HepG2 (cell line): ENCODE measurements around the gene SAAL1. TPM values are rescaled to one million over a fixed set of nuclear protein-coding genes. Genes with fewer than 3 reads are reported as not detected.

Source experiments
- CCDC6 ChIP-seq: sonication (generic); formaldehyde crosslinking; IDR thresholded peaks from 2 replicates; pipeline ENCODE4 v1.8.1; 2022; ENCODE audit warnings: mild to moderate bottlenecking, missing genetic modification reagents, moderate library complexity
- EHMT2 ChIP-seq: fragments of 200-600 bp; sonication (generic); IDR thresholded peaks from 2 replicates; pipeline ENCODE4 v1.7.0; 2017; ENCODE audit warnings: antibody characterized with exemption, low read depth, low read length, borderline replicate concordance
- HOXA3 ChIP-seq: sonication (generic); formaldehyde crosslinking; IDR thresholded peaks from 2 replicates; pipeline ENCODE4 v1.5.0; 2020; ENCODE audit warnings: missing genetic modification reagents
- KDM2A ChIP-seq: sonication (generic); formaldehyde crosslinking; IDR thresholded peaks from 2 replicates; pipeline ENCODE4 v1.4.0; 2020; ENCODE audit warnings: low read depth, missing genetic modification reagents, borderline replicate concordance
- NAIF1 ChIP-seq: sonication (generic); formaldehyde crosslinking; IDR thresholded peaks from 2 replicates; pipeline ENCODE4 v1.5.0; 2020; ENCODE audit warnings: mild to moderate bottlenecking, missing genetic modification reagents, borderline replicate concordance
- NCOA1 ChIP-seq: sonication (generic); formaldehyde crosslinking; IDR thresholded peaks from 2 replicates; pipeline ENCODE4 v1.9.0; 2021; ENCODE audit warnings: missing genetic modification reagents
- ONECUT2 ChIP-seq: sonication (generic); formaldehyde crosslinking; IDR thresholded peaks from 2 replicates; pipeline ENCODE4 v1.4.0; 2020; ENCODE audit warnings: missing genetic modification reagents
- PRPF4 ChIP-seq: fragments of 200-400 bp; formaldehyde crosslinking; IDR thresholded peaks from 2 replicates; pipeline ENCODE4 v1.6.1; 2016; ENCODE audit warnings: low read length, low read depth; ENCODE audit not compliant: poor library complexity, severe bottlenecking
- RBFOX2 ChIP-seq: fragments of 200-400 bp; formaldehyde crosslinking; IDR thresholded peaks from 2 replicates; pipeline ENCODE4 v1.6.1; 2017; ENCODE audit warnings: low read depth, mild to moderate bottlenecking, low read length
- RBM39 ChIP-seq: fragments of 200-400 bp; formaldehyde crosslinking; IDR thresholded peaks from one replicate; pipeline ENCODE4 v1.6.1; 2018; ENCODE audit warnings: antibody characterized with exemption, mild to moderate bottlenecking, low read depth, low read length; ENCODE audit not compliant: poor library complexity, severe bottlenecking
- RFXANK ChIP-seq: IDR thresholded peaks from 2 replicates; pipeline ENCODE4 v1.6.1; 2016
- TRIM24 ChIP-seq: sonication (generic); formaldehyde crosslinking; IDR thresholded peaks from 2 replicates; pipeline ENCODE4 v1.8.0; 2022; ENCODE audit warnings: mild to moderate bottlenecking, missing genetic modification reagents
- ZKSCAN5 ChIP-seq: sonication (generic); formaldehyde crosslinking; IDR thresholded peaks from 2 replicates; pipeline ENCODE4 v1.5.1; 2020; ENCODE audit warnings: mild to moderate bottlenecking, missing genetic modification reagents
- ZNF598 ChIP-seq: sonication (generic); formaldehyde crosslinking; IDR thresholded peaks from 2 replicates; pipeline ENCODE4 v1.5.1; 2020; ENCODE audit warnings: mild to moderate bottlenecking, missing genetic modification reagents, borderline replicate concordance
- ZNF614 ChIP-seq: IDR thresholded peaks from 2 replicates; pipeline ENCODE4 v1.6.1; 2018; ENCODE audit warnings: missing biosample characterization, missing genetic modification reagents, inconsistent platforms, borderline replicate concordance
- polyA plus RNA-seq, 8 experiments: library from polyadenylated mRNA; depleted of rRNA in 3 of 8; stranded (reverse) in 7 of 8; unstranded in 1 of 8; fragments of >200 nt; fragmentation: Illumina TruSeq in 4 of 8; extraction: Trizol in 4 of 8; gene quantifications; 2 replicates each; pipeline versions ENCODE4 v1.2.1 to v1.2.3, GENCODE V29; 2011 to 2016; ENCODE audit warnings: low read depth in 4 of 8, missing spikeins in 1 of 8, mixed read lengths in 1 of 8; ENCODE audit not compliant: insufficient read depth in 1 of 8
- total RNA-seq, 5 experiments: library from RNA; depleted of rRNA; stranded (reverse); fragments of >200 nt; fragmentation: Illumina TruSeq; extraction: Trizol; gene quantifications; 2 replicates each; pipeline ENCODE4 v1.2.3, GENCODE V29; 2016; ENCODE audit warnings: low read depth in 1 of 5
- TF ChIP-seq, protein P1 (sequence below): IDR thresholded peaks from 2 replicates; pipeline ENCODE4 v1.6.1; 2016; ENCODE audit warnings: low read depth, control low read depth
- TF ChIP-seq, protein P2 (sequence below): sonication (generic); formaldehyde crosslinking; IDR thresholded peaks from 2 replicates; pipeline ENCODE4 v1.8.1; 2023; ENCODE audit warnings: missing genetic modification reagents, inconsistent platforms, borderline replicate concordance
- TF ChIP-seq, protein P3 (sequence below): sonication (generic); formaldehyde crosslinking; IDR thresholded peaks from 2 replicates; pipeline ENCODE4 v1.4.0; 2020; ENCODE audit warnings: missing genetic modification reagents
- TF ChIP-seq, protein P4 (sequence below): IDR thresholded peaks from 2 replicates; pipeline ENCODE4 v1.6.1; 2016; ENCODE audit warnings: missing compliant biosample characterization, missing genetic modification reagents, borderline replicate concordance

Gene SAAL1
- total and polyA plus RNA-seq, 2 of the 13 experiments (the other 11 are each of a cell fraction or from before 2014, with no cell fraction given) = 16.5 to 46.0 TPM

DNA sequence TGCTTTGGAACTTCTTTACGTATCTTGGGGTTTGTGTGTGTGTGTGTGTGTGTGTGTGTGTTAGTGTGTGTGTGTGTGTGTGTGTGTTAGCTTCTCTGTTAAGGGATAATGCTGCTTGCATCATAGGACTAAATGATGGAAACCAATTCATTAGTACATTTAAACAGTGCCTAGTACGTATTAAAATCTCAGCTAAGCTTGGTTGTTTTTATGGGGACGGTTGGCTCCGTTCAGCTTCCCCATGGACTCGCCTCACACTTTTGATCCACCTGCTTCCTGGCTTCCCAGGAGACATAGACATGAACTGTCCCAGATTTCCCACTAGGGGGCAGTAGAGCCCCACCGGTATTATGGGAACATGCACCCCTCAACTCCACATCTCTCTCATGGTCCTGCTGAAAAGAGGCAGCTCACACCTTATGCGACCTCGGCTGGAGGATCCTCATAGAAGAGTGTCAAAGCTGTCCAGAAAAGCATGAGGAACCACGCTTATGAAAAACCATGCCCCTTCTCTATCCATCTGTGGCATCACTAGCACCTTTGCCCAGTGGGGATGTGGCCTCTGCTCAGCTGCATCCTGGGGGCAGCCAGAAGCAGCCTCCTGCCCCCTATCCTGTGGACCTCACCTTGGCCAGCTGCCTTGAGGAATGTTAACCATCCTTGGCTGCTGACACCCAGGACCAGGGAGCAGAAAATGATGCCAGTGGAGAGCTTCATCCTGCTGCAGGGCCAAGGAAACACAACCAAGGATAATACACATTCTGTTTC lies 9.7 kb upstream of the SAAL1 start (continued):
- TF ChIP-seq, protein P1, sequence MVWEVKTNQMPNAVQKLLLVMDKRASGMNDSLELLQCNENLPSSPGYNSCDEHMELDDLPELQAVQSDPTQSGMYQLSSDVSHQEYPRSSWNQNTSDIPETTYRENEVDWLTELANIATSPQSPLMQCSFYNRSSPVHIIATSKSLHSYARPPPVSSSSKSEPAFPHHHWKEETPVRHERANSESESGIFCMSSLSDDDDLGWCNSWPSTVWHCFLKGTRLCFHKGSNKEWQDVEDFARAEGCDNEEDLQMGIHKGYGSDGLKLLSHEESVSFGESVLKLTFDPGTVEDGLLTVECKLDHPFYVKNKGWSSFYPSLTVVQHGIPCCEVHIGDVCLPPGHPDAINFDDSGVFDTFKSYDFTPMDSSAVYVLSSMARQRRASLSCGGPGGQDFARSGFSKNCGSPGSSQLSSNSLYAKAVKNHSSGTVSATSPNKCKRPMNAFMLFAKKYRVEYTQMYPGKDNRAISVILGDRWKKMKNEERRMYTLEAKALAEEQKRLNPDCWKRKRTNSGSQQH (CRISPR knock-in tag) = peak; percentile 55; the same call in 1 of the 2 replicates
- TF ChIP-seq, protein P2, sequence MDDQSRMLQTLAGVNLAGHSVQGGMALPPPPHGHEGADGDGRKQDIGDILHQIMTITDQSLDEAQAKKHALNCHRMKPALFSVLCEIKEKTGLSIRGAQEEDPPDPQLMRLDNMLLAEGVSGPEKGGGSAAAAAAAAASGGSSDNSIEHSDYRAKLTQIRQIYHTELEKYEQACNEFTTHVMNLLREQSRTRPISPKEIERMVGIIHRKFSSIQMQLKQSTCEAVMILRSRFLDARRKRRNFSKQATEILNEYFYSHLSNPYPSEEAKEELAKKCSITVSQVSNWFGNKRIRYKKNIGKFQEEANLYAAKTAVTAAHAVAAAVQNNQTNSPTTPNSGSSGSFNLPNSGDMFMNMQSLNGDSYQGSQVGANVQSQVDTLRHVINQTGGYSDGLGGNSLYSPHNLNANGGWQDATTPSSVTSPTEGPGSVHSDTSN (CRISPR knock-in tag) = no peak
- TF ChIP-seq, protein P3, sequence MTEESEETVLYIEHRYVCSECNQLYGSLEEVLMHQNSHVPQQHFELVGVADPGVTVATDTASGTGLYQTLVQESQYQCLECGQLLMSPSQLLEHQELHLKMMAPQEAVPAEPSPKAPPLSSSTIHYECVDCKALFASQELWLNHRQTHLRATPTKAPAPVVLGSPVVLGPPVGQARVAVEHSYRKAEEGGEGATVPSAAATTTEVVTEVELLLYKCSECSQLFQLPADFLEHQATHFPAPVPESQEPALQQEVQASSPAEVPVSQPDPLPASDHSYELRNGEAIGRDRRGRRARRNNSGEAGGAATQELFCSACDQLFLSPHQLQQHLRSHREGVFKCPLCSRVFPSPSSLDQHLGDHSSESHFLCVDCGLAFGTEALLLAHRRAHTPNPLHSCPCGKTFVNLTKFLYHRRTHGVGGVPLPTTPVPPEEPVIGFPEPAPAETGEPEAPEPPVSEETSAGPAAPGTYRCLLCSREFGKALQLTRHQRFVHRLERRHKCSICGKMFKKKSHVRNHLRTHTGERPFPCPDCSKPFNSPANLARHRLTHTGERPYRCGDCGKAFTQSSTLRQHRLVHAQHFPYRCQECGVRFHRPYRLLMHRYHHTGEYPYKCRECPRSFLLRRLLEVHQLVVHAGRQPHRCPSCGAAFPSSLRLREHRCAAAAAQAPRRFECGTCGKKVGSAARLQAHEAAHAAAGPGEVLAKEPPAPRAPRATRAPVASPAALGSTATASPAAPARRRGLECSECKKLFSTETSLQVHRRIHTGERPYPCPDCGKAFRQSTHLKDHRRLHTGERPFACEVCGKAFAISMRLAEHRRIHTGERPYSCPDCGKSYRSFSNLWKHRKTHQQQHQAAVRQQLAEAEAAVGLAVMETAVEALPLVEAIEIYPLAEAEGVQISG = peak; percentile 74
- TF ChIP-seq HOXA3 (no peak; the same call in 1 of the 2 replicates), ONECUT2 (no peak), NAIF1 (CRISPR knock-in tag) (no peak), KDM2A (CRISPR knock-in tag) (0 out of 2 replicates have a peak, but pooled peaks have one; percentile 24), ZNF598 (CRISPR knock-in tag) (peak; percentile 53; the same call in 1 of the 2 replicates), ZKSCAN5 (CRISPR knock-in tag) (no peak), RBFOX2 (no peak), ZNF614 (CRISPR knock-in tag) (peak; percentile 52; the same call in 1 of the 2 replicates), RBM39 (no peak), PRPF4 (no peak), TRIM24 (CRISPR knock-in tag) (no peak), EHMT2 (no peak), RFXANK (CRISPR knock-in tag) (no peak), CCDC6 (no peak; the same call in 1 of the 2 replicates), NCOA1 (CRISPR knock-in tag) (no peak)
- TF ChIP-seq, protein P4, sequence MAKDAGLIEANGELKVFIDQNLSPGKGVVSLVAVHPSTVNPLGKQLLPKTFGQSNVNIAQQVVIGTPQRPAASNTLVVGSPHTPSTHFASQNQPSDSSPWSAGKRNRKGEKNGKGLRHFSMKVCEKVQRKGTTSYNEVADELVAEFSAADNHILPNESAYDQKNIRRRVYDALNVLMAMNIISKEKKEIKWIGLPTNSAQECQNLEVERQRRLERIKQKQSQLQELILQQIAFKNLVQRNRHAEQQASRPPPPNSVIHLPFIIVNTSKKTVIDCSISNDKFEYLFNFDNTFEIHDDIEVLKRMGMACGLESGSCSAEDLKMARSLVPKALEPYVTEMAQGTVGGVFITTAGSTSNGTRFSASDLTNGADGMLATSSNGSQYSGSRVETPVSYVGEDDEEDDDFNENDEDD (CRISPR knock-in tag) = no peak; the same call in 1 of the 2 replicates
